ENCODE measurements around the gene SERTAD1.

DNA sequence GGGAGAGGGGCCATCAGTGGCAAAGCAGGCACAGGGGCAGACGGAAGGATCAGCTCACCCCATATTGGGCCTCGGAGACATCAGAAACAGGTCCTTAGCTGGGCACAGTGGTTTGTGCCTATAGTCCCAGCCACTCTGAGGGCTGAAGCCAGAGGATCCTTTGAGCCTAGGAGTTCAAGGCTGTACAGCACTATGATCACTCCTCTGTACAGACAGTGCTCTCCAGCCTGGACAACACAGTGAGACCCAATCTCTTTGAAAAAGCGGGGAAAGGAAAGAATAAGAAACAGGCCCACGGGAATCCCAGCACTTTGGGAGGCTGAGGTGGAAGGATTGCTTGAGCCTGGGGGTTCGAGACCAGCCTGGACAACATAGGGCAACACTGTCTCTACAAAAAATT is 6.0 kb downstream of the SERTAD1 start:
- TF ChIP-seq CTCF (IDR thresholded peaks at IDR 0.05; ENCODE audit: low read depth, low read length, poor library complexity, severe bottlenecking) (no peak), EZH2phosphoT487 (IDR thresholded peaks at IDR 0.05; ENCODE audit: borderline replicate concordance, low read length) (no peak)

Measured in DOHH2 (cell line).